HepG2 (cell line): ENCODE results near the gene CNTRL. TPM values are rescaled to one million over a fixed set of nuclear protein-coding genes. Genes with fewer than 3 reads are reported as not detected.

Source experiments
- FOXA3 ChIP-seq: IDR thresholded peaks from 2 replicates; pipeline ENCODE4 v1.6.1; 2016; ENCODE audit warnings: missing genetic modification reagents, missing compliant biosample characterization
- FOXJ3 ChIP-seq: sonication (generic); formaldehyde crosslinking; IDR thresholded peaks from 2 replicates; pipeline ENCODE4 v1.4.0; 2020; ENCODE audit warnings: missing genetic modification reagents, mild to moderate bottlenecking, borderline replicate concordance
- FOXP1 ChIP-seq, 2 experiments: fragments of 450-650 bp in 1 of 2; IDR thresholded peaks; 2 replicates each; pipeline ENCODE4 v1.6.1; 2017 to 2018; ENCODE audit warnings: antibody characterized with exemption in 1 of 2
- MED1 ChIP-seq: sonication (generic); formaldehyde crosslinking; IDR thresholded peaks from 2 replicates; pipeline ENCODE4 v1.4.0; 2020; ENCODE audit warnings: missing genetic modification reagents
- MIER2 ChIP-seq: IDR thresholded peaks from 2 replicates; pipeline ENCODE4 v1.6.1; 2016; ENCODE audit warnings: missing biosample characterization, missing genetic modification reagents
- MIER3 ChIP-seq: IDR thresholded peaks from 2 replicates; pipeline ENCODE4 v1.6.1; 2016; ENCODE audit warnings: missing compliant biosample characterization, borderline replicate concordance
- NCOR1 ChIP-seq: fragments of 200-600 bp; sonication (generic); IDR thresholded peaks from 2 replicates; pipeline ENCODE4 v1.7.0; 2017; ENCODE audit warnings: antibody characterized with exemption, low read length, borderline replicate concordance
- NFKBIZ ChIP-seq: IDR thresholded peaks from 2 replicates; pipeline ENCODE4 v1.6.1; 2018; ENCODE audit warnings: missing genetic modification reagents, missing compliant biosample characterization
- PRDM10 ChIP-seq: sonication (generic); formaldehyde crosslinking; IDR thresholded peaks from 2 replicates; pipeline ENCODE4 v1.4.0; 2020; ENCODE audit warnings: low read depth, missing genetic modification reagents
- RCOR2 ChIP-seq: IDR thresholded peaks from 2 replicates; pipeline ENCODE4 v1.6.1; 2016; ENCODE audit warnings: missing biosample characterization, missing genetic modification reagents
- RERE ChIP-seq: IDR thresholded peaks from 2 replicates; pipeline ENCODE4 v1.6.1; 2016; ENCODE audit warnings: low read depth, missing genetic modification reagents, missing compliant biosample characterization
- SAP130 ChIP-seq: IDR thresholded peaks from 2 replicates; pipeline ENCODE4 v1.6.1; 2016; ENCODE audit warnings: low read depth
- SMAD3 ChIP-seq: sonication (generic); formaldehyde crosslinking; IDR thresholded peaks from 2 replicates; pipeline ENCODE4 v1.4.0; 2020; ENCODE audit warnings: missing genetic modification reagents
- polyA plus RNA-seq, 8 experiments: library from polyadenylated mRNA; depleted of rRNA in 3 of 8; stranded (reverse) in 7 of 8; unstranded in 1 of 8; fragments of >200 nt; fragmentation: Illumina TruSeq in 4 of 8; extraction: Trizol in 4 of 8; gene quantifications; 2 replicates each; pipeline versions ENCODE4 v1.2.1 to v1.2.3, GENCODE V29; 2011 to 2016; ENCODE audit warnings: low read depth in 4 of 8, missing spikeins in 1 of 8, mixed read lengths in 1 of 8; ENCODE audit not compliant: insufficient read depth in 1 of 8
- total RNA-seq, 5 experiments: library from RNA; depleted of rRNA; stranded (reverse); fragments of >200 nt; fragmentation: Illumina TruSeq; extraction: Trizol; gene quantifications; 2 replicates each; pipeline ENCODE4 v1.2.3, GENCODE V29; 2016; ENCODE audit warnings: low read depth in 1 of 5
- TF ChIP-seq, protein P1 (sequence below), 2 experiments: fragments of 450-650 bp in 1 of 2; sonication (generic) in 1 of 2; formaldehyde crosslinking; IDR thresholded peaks; 2 replicates each; pipeline versions ENCODE4 v1.5.0 to v1.8.0; 2020 to 2022; ENCODE audit warnings: mild to moderate bottlenecking in 1 of 2, missing genetic modification reagents in 1 of 2

Gene CNTRL
- total and polyA plus RNA-seq, 2 of the 13 experiments (the other 11 are each of a cell fraction or from before 2014, with no cell fraction given): 7.5 to 11.8 TPM

DNA sequence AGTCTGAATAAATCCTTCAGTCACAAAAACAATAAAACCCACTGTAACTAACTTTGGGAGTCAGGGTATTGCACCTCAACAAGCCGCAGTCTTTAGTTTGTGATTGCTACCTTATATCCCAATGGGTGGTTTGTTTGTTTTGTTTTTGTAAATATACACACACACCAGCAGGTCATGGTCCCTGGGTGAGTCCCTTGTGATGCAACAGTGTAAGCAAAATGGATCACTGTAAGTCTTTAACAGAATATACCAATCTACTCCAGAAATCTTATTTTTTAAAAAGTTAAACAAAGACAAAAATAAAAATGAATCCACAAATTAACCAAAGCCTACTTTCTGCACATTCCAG, 104.6 kb downstream of the CNTRL start (continued):
- peak; percentile 67 for TF ChIP-seq SAP130 (CRISPR knock-in tag)
- 0 out of 2 replicates have a peak, but pooled peaks have one; percentile 34 for TF ChIP-seq RERE
- peak; percentile 17; the same call in 1 of the 2 replicates for TF ChIP-seq NCOR1
- peak; percentile 72; the same call in 1 of the 2 replicates for TF ChIP-seq FOXP1 (IDR thresholded peaks at IDR 0.05)
- TF ChIP-seq FOXP1 (CRISPR knock-in tag; IDR thresholded peaks at IDR 0.05): peak; percentile 97
- TF ChIP-seq NFKBIZ (CRISPR knock-in tag): 0 out of 2 replicates have a peak, but pooled peaks have one; percentile 28
- TF ChIP-seq FOXA3 (CRISPR knock-in tag): peak; percentile 92
- 0 out of 2 replicates have a peak, but pooled peaks have one; percentile 19 for TF ChIP-seq MIER2
- peak; percentile 68; the same call in 1 of the 2 replicates for TF ChIP-seq SMAD3
- TF ChIP-seq PRDM10 (CRISPR knock-in tag): peak; percentile 56; the same call in 1 of the 2 replicates
- 0 out of 2 replicates have a peak, but pooled peaks have one; percentile 16 for TF ChIP-seq RCOR2 (CRISPR knock-in tag)
- TF ChIP-seq, protein P1, sequence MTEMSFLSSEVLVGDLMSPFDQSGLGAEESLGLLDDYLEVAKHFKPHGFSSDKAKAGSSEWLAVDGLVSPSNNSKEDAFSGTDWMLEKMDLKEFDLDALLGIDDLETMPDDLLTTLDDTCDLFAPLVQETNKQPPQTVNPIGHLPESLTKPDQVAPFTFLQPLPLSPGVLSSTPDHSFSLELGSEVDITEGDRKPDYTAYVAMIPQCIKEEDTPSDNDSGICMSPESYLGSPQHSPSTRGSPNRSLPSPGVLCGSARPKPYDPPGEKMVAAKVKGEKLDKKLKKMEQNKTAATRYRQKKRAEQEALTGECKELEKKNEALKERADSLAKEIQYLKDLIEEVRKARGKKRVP (CRISPR knock-in tag; IDR thresholded peaks at IDR 0.05): peak in 1 of 2 experiments; percentile 92; a peak in 2 of 4 replicates
- peak; percentile 74 for TF ChIP-seq MED1
- peak; percentile 71; the same call in 1 of the 2 replicates for TF ChIP-seq FOXJ3 (CRISPR knock-in tag)
- peak; percentile 68; the same call in 1 of the 2 replicates for TF ChIP-seq MIER3
